ENCODE data around the gene OR10G7.

GRCh38 chr11:124081483-124081882 is 40.4 kb upstream of the OR10G7 start:
- TF ChIP-seq CTCF (IDR thresholded peaks at IDR 0.05) (no peak), POLR2A (IDR thresholded peaks at IDR 0.05) (no peak)

All from heart left ventricle (tissue), 13 donors.